Stimulated activated CD4-positive, alpha-beta T cell treated with anti-CD3 and anti-CD28 coated beads, Interleukin-15, amount 100 ng/mL, for 1 hour (primary cell): Measurements from ENCODE around the gene PNP.
"Not testable (repeated sequence)": the region's sequence is repeated elsewhere in the genome, so short reads cannot be mapped to it uniquely, and the experiment has no call there.

ENCODE experiments used
- DNase-seq, 2 donors: peaks; one replicate each; pipeline ENCODE4 v3.0.0-alpha.2; 2020; ENCODE audit warnings: low read depth in 1 of 2, low spot score in 1 of 2

PNP gene

DNA sequence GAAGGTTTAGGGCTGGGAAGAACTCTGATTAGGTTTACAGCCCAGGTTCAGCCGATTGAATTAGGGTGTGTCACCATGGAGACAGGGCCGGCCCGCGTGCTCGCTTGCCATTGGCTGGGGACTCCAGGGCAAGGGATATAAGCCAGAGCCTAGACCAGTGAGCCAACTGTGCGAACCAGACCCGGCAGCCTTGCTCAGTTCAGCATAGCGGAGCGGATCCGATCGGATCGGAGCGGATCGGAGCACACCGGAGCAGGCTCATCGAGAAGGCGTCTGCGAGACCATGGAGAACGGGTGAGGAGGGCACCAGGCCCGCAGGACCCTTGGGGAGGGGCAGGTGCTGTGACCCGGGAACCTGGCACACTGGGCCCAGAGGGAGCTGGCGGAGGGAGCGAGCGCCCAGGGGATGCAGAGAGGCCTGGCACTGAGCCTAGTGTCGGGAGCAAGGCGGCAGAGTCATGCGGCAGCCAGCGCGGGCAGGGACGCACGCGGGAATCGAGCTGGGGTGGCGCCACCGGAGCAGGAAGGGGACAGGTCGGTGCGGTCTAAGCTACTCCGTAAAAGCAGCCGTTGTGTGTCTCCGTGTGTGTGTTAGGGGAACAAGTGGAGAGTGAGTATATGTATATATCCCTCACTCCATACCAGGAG is at the start of gene PNP:
Gene PNP (plus strand): TSS at position 165 of the 648 bp plus-strand sequence. CDS start 119 bp downstream, at position 284.
- peak; percentile 74 to 76 for DNase-seq

DNA sequence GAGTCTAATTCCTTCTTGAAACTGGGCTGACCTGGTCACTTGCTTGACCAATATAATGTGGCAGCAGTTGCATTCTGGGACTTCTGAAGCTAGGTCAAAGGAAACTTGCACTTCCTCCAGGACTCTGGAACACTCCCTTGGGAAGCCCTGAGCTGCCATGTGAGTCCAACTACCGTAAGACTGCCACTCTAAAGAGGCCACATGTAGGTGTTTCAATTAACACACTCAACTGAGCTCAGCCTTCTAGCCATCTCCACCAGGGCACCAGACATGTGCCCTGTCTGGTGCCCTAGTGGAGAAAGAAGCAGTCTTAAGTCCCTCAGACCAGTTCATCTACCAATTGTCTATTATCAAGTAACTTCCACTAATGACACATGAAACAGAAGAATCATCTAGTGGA is 49.8 kb upstream of the PNP start:
- no peak for DNase-seq

DNA sequence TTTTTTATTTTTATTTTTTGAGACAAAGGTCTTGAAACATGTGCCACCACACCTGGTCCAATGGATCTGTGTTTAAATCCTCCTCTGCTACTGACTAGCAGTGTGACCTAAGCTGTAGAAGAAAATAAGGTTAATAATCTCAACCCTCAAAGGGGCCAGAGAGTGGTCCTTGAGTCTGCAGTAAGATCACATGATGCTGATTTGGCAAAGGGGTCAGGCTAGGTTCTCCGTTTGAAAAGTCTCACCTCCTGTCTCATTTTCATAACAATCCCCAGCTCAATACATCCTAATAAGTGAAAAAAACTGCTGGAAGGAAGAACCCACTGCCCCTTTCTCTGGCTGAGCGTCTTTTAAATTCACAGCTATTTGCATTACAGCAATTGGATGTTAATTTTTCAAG is 47.9 kb upstream of the PNP start:
- no peak for DNase-seq

DNA sequence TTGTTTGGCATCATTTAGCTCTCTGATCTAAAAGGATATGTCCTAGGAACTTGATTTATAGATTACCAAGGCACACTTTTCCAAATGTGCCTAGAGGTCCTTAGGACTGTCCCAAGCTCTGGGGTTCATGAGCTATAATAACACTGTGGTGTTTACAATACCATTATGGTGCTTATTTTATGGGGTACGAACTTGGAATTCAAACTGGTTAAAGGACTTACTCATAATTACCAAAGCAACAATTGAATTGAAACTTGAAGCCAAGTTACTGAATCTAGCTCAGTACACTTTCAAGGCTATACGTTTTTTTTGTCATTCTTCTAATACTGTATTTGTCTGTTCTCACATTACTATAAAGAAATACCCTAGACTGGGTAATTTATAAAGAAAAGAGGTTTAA is 46.3 kb upstream of the PNP start:
- no peak for DNase-seq

DNA sequence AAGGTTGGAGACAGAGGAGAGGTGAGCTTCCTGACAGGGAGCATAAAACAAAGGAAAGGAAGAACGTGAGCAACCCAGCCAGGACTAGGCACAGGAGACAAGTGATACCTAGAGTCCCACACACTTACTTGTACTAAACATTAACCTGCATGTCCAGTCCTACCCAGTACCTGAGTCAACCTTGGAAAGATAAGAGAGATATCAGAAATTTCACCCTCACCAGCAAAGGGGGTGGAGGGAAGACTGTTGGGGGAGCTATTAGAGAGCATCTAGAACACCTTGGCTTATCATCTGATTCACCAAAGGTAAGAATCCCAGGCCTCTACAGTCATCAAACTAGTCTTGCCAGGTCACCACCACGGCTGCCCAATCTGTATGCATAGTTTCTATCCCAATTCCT is 44.4 kb upstream of the PNP start:
- DNase-seq: no peak

DNA sequence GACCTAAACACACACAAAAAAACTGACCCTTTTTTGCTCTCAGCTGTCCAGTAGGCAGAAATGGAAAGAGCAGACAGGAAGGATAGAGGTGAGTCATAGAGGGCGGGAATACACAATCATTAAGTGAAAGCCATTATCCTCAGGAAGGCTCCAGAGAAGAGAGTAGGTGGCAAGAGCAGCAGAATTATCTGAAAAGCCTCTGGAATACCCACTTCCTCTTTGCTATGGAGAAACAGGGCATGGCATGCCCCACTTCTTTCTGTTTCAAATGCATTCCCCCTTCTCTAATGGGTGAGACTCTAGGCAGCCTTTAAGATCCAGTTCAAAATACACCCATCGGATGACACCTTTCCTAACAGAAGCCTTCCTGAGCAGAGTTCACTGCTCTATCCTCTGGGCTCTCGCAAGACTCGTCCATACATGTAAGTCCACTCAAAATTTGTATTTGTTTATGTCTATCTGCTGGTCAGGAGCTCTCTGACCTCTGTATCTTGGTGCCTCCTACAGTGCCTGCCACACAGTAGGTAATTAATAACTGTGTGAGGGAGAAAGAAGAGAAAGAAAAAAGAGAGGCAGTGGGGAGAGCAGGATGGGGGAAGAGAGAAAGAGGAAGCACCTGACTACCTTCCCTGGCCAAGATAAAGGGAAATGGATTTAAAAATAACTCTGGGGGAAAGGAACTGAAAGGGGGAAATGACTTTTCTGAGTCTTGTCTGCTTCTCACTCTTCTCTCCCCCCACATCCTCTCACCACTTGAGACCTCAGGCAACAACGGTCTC is 41.8 kb upstream of the PNP start:
- no peak for DNase-seq

DNA sequence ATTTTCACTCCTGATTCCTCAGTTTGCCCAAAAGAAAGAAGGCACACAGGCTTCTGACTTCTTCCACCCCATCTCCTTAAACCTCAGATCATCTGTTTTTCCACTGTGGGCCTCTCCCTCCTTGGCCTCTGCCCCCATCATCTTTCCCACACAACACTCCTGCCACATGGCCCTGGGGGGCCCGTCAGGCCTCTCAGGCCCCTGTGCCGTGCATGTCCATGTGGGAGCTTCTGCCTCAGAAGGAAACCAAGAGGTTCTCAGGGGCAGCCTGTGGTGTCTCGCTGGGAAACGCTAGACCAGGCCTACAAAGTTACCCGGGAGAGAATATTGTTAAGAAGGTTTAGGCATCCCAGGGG is 41.2 kb upstream of the PNP start:
- DNase-seq: no peak

DNA sequence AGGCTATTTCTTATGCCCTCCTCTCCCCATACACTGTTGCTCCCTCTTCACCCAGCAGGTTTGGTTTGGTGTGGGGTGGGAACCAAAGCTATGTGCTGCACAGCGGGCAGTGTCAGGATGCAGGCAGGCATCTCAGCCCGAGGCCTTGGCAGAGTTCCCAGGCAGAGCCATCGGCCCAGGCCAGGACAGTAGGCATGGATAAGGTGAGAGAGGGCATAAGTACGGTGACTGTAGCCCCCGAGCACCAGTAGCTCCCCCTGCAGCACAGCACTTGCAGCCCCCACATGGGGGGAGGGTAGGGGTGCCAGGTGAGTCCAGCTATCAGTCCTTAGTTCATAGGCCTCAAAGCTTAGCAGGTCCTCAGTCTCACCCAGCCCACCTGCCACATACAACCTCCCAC is 40.4 kb upstream of the PNP start:
- DNase-seq: no peak

DNA sequence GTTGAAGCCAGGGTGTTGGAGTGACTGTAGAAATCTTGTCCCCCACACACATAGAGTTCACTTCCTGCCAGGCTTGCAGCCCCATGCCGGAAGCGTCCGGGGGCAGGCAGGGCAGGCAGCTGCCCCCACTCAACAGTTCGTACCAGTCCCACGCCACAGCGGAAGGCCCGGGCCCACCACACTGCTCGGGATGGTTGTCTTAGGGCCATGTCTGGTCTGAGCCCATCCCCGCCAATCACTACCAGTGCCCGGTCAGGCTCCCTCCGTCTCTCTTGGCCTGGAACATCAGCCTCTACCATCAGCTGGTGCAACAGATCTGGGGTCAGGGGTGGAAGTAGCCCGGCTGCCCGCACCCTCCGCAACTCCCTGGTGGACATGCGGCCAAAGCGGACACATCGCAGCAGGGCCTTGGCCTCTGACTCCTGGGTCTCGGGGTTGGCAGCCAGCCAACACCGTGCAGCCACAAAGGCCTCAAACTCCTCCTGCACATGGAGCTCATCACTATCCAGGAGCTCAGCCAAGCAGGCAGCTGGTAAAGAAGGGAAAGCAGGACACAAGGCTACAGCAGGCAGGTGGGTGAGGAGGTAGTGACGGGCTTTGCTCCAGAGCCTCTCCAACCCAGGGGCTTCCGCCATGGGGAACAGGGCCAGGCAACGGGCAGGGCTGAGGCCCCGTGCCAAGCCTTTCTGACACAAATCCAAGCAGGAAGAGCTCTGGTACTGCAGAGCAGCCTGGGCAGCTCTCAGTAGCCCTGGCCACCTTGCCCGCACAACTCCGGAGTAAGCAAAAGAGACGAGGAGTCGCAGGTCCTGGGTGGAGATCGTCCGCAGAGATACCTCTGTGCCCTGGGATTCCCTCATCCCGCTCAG is 39.2 kb upstream of the PNP start:
- DNase-seq: no peak

DNA sequence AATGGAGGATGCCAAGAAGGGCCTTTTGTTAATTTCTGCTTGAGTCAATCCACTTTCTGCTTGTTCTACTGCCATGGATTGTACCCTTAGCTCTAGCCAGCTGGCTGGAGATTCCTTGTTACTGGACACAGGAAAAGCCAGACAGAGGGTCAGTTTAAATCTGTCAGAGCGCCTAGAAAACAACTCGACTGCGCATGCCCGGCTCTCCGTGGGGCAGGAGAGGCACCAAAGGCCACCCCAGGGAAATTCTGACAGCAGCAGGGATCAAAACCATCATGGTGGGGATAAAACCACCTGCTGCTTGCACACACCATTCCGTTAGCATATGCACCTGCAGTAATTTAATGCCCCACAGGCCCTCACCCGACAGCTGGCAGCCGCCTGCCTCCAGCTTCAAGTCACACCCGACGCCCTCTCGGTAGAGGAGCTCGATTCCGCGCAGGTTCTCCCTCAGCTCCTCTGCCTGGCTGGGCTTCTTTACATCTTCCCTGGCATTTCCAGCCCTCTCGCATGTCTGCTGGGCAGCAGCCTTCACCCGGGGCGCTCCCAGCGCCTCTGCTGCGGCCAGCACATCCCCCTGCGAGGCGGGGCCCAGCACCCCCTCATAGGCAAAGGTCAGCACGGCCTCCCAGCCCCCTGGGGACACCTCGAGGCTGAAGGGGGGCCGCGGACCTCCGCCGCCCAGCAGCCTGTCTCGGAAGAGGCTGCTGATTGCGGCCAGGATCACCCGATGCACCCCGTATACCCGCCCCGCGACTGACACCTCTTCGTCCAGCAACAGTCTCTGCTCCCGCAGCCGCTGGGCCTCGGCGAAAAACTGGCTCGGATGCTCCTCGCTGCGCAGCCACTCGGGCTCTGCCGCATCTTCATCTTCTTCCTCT is 34.3 kb upstream of the PNP start:
- DNase-seq: no peak

DNA sequence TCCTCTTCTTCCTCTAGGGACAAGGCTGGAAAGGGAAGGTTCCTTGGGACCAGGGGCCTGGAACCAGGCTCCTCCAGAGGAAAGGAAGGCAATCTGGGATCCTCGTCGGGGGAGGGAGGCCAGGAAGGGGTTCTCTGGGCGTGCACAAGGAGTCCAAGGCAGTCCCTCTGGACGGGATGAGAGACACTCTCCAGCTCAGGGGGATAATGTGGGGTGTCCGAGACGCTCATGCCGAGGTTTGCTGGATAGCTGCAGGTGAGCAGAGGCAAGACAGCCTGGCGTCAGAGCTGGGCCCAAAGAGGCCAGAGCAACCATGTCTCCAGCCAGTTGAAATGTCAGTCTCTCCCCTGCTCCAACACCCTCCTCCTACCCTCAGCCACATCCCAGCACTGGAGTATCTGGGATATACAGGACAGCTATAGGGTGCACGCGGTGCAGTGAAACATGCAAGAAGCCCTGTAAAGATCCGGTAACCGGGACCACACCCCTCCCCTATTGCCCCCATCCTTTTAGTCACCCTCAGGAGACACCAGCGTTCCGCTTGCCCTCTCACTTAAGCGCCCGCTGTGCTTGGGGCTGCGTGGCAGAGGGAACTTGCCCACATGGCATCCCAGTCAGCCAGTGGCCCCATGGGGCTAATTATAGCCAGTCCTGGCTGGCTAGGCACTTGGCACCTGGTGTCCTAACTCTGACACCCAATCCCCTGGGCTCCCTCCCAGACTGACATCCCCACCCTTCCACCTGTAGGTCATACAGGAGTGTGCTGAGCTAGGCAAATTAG is 33.4 kb upstream of the PNP start, which contains the start of gene KLHL33:
Gene KLHL33 (minus strand): TSS at position 585 of the 781 bp plus-strand sequence. CDS start 355 bp downstream, at position 230.
- no peak for DNase-seq

DNA sequence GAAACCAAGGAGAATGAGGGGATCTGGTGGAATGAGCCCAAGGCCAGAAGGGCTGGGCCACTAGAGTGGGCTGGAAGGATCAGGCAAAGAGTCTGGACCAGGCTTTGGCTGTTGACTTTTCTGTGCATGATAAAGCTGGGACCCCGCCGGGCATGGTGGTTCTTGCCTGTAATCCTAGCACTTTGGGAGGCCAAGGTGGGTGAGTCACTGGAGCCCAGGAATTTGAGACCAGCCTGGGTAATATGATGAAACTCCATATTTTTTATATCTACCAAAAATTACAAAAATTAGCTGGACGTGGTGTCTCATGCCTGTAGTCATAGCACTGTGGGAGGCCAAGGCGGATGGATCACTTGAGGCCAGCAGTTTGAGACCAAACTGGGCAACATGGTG is 32.8 kb upstream of the PNP start:
- DNase-seq: no peak

DNA sequence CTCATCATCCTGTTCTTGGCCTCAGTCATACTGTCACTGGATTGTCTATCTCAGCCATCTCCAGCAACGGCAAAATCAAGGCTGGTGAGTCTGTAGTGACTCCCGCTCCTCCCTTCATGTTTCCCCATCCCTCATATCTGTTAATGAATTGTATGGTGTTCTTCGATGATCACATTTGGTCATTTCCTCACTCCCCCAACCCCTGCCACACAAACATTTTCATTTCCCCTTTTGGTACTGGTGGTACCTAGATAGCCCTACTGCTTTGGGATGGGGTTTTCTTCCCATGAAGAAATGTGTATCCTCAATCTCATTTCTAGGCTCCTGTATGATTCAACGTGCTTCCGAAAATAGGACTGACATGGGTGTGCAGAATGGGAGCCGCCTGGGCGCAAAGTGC is 30.5 kb upstream of the PNP start:
- DNase-seq: no peak

DNA sequence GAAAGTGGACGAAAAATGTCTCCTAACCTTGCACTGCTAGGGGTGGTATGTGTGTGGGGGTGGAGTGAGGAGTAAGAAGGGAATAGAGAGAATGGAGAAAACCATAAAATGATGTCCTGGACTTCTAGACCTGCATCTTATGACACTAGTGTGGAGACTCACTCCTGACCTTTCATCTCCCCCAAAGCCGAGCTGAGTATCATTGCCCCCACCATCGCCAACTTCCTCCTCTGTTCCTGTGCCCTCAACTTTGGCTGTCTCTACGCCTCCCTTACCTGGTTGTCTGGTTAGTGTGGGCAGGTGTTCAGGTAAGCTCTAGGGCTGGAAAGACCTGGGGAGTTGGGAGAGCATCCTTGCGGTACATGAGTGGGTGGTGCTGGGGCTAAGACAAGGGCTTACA is 28.7 kb upstream of the PNP start:
- DNase-seq: no peak

DNA sequence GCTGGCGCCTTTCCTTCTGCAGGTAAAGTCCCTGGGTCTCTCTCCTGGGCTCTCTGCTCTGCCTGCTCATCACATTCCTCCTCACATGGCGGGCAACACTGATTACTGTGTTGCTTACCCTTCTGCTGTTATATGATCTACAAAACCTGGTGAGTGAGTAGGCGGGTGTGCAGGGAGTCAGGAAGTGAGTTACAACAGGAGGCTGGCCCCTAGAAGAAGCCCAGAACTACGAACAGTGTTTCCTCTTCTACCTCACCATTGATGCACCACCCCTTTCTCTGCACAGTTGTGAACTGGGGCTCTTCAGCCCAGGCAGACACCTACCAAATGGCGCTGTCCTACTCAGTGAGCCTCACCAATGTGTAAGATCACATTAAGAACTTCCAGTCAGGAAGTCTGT is 28.3 kb upstream of the PNP start:
- no peak for DNase-seq

DNA sequence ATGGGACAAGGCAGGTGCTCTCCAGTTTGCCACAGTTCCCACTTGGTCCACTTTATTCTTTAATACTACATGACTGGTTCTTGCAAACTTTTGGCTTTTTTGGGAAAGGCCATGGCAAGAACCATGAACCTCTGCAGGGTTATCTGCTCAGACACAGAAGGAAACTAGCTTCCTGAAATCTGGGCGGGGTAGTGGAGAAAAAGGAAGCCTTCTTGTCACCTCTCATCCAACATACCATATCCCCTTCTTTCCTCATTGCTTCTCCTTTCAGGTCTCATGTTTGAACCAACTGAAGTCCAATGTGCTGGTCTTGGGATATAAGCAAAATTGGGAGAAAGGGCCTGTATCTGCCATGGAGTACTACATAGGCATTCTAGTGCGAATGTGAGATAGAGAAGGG is 27.7 kb upstream of the PNP start:
- DNase-seq: no peak

DNA sequence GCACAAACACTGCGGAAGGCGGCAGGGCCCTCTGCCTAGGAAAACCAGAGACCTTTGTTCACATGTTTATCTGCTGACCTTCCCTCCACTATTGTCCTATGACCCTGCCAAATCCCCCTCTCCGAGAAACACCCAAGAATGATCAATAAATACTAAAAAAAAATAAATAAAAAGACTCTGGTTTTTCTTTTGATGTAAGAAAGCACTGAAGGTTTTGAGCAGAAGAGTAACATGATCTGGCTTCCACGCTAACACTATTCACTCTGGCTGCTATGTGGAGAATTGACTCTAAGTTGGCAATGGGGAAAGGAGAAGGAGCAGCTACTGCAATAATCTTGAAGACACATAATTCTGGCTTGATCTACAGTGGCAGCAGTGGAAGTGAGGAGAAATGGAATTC is 25.6 kb upstream of the PNP start:
- not testable (repeated sequence) for DNase-seq

DNA sequence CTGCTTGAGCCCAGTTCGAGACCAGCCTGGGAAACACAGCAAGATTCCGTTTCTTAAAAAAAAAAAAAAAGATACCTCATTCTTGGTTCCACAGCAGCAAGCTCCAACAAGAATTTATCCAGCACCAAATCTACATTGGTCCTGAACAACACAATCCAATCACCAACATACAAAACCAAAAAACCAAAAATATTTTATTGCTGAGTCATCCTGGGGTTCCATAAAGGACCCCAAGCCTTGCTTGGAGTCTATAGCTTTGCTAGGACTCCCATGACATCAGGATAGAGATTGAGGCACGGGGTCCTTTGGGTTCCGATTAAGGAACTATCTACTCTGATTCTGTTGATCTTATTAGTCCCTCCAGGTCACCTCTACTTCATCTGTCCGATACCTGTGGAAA is 22.3 kb upstream of the PNP start:
- DNase-seq: no peak

DNA sequence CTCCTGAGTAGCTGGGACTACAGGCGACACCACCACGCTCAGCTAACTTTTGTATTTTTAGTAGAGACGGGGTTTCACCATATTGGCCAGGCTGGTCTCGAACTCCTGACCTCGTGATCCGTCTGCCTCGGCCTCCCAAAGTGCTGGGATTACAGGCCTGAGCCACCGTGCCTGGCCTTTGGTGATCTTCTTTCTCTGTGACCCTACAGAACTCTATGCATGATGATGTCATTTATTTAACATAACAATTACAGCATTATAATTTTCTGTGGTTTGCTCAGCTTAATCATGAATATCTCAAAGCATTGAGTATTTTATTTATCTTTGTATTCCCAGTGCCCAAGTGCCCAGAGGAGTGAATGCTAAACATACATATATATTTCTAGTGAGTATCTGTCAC is 16.4 kb upstream of the PNP start:
- not testable (repeated sequence) for DNase-seq
